Endothelial cell of umbilical vein (primary cell): Measurements from ENCODE around the gene IPO13. TPM values are rescaled to one million over a fixed set of nuclear protein-coding genes. Genes with fewer than 3 reads are reported as not detected.

Experiments used
- BruUV-seq: library from RNA; stranded (reverse); fragments of 400-500 nt; replicated peaks from 2 replicates; lab custom pipeline; 2021; lab: Mats Ljungman, UMichigan
- CTCF ChIA-PET: fragments of 300-600, 350-600 bp; sonication (Branson Sonifier 250); formaldehyde crosslinking; loops from one replicate; lab custom pipeline; 2021; ENCODE audit warnings: antibody characterized with exemption, inconsistent platforms; lab: Charles Lee
- POLR2A ChIA-PET: fragments of 300-600, 350-600 bp; sonication (Branson Sonifier 250); formaldehyde crosslinking; loops from one replicate; lab custom pipeline; 2021; ENCODE audit warnings: antibody characterized with exemption, inconsistent platforms; lab: Charles Lee
- DNase-seq: peaks from one replicate; pipeline ENCODE4 v3.0.0-alpha.2; 2011; ENCODE audit warnings: low read depth, low spot score
- FAIRE-seq: peaks from 2 replicates; lab custom pipeline; 2011; peaks lifted over from hg19 to GRCh38; lab: Jason Lieb, UNC
- H2AFZ ChIP-seq: 2 replicates; pipeline ENCODE4 v1.6.0; 2012; ENCODE audit warnings: low read depth, low read length, control low read depth, inconsistent platforms
- H3K27ac ChIP-seq: 2 replicates; pipeline ENCODE4 v1.5.1; 2011; ENCODE audit warnings: low read depth, mild to moderate bottlenecking, control low read depth, low read length, moderate library complexity; ENCODE audit not compliant: insufficient read depth
- H3K27me3 ChIP-seq, 2 experiments: 2 replicates each; pipeline versions ENCODE4 v1.6.0 to v1.6.1; 2011; ENCODE audit warnings: low read length in 2 of 2, mixed read lengths in 1 of 2; ENCODE audit not compliant: control insufficient read depth in 2 of 2, insufficient read depth in 2 of 2
- H3K36me3 ChIP-seq, 2 experiments: 2 replicates in 1 of 2; 3 replicates in 1 of 2; pipeline ENCODE4 v1.5.1; 2011; ENCODE audit warnings: low read length in 2 of 2, mild to moderate bottlenecking in 1 of 2, moderate library complexity in 1 of 2; ENCODE audit not compliant: control insufficient read depth in 2 of 2, insufficient read depth in 2 of 2; ENCODE audit errors: extremely low read depth in 1 of 2
- H3K4me1 ChIP-seq: 3 replicates; pipeline ENCODE4 v1.5.1; 2011; ENCODE audit warnings: mild to moderate bottlenecking, low read length; ENCODE audit not compliant: control insufficient read depth, insufficient read depth; ENCODE audit errors: extremely low read depth
- H3K4me2 ChIP-seq: 2 replicates; pipeline ENCODE4 v1.6.1; 2011; ENCODE audit warnings: low read length, control low read depth, mixed read lengths; ENCODE audit not compliant: insufficient read depth
- H3K4me3 ChIP-seq, 3 experiments: fragments of 200-600 bp in 1 of 3; sonication (generic), shearing (Covaris generic) in 1 of 3; replicated peaks in 1 of 3; 2 replicates each; pipeline ENCODE4 v1.5.1; 2011 to 2016; ENCODE audit warnings: control low read depth in 3 of 3, low read length in 3 of 3, mild to moderate bottlenecking in 2 of 3, inconsistent platforms in 1 of 3, low read depth in 1 of 3, moderate library complexity in 1 of 3; ENCODE audit not compliant: insufficient read depth in 1 of 3
- H3K79me2 ChIP-seq: 2 replicates; pipeline ENCODE4 v1.6.0; 2012; ENCODE audit warnings: low read length, inconsistent platforms; ENCODE audit not compliant: control insufficient read depth, insufficient read depth
- H3K9ac ChIP-seq: replicated peaks from 2 replicates; pipeline ENCODE3; 2011; ENCODE audit warnings: low read length, control low read depth; ENCODE audit not compliant: insufficient read depth; ENCODE audit errors: extremely low read depth
- H3K9me1 ChIP-seq: replicated peaks from 3 replicates; pipeline ENCODE4 v1.6.0; 2011; ENCODE audit warnings: mild to moderate bottlenecking, low read length; ENCODE audit not compliant: control insufficient read depth, insufficient read depth; ENCODE audit errors: extremely low read depth
- H3K9me3 ChIP-seq: replicated peaks from 2 replicates; pipeline ENCODE4 v1.5.1; 2012; ENCODE audit warnings: low read length, inconsistent platforms; ENCODE audit not compliant: control insufficient read depth, insufficient read depth
- H4K20me1 ChIP-seq: replicated peaks from 2 replicates; pipeline ENCODE3; 2011; ENCODE audit warnings: mild to moderate bottlenecking, low read length; ENCODE audit not compliant: control insufficient read depth, insufficient read depth; ENCODE audit errors: extremely low read depth
- EZH2 ChIP-seq: IDR thresholded peaks from 2 replicates; pipeline ENCODE4 v1.6.1; 2012; ENCODE audit warnings: borderline replicate concordance, low read depth, mild to moderate bottlenecking, moderate library complexity, low read length, inconsistent platforms; ENCODE audit not compliant: severe bottlenecking
- FOS ChIP-seq: IDR thresholded peaks from 2 replicates; pipeline ENCODE4 v1.6.1; 2011; ENCODE audit warnings: mild to moderate bottlenecking, low read length, moderate library complexity, borderline replicate concordance; ENCODE audit not compliant: insufficient read depth
- GATA2 ChIP-seq: IDR thresholded peaks from 2 replicates; pipeline ENCODE4 v1.7.0; 2011; ENCODE audit warnings: low read depth, mild to moderate bottlenecking, moderate library complexity, mixed read lengths, low read length; ENCODE audit not compliant: insufficient read length, insufficient read depth
- JUN ChIP-seq: IDR thresholded peaks from 2 replicates; pipeline ENCODE4 v1.6.1; 2011; ENCODE audit warnings: borderline replicate concordance, low read depth; ENCODE audit not compliant: insufficient read length, insufficient read depth
- POLR2A ChIP-seq: IDR thresholded peaks from 2 replicates; pipeline ENCODE4 v1.6.1; 2012; ENCODE audit warnings: low read depth, mild to moderate bottlenecking, control low read depth, low read length
- POLR2AphosphoS5 ChIP-seq: IDR thresholded peaks from 2 replicates; pipeline ENCODE4 v1.6.1; 2012; ENCODE audit warnings: low read depth, mild to moderate bottlenecking, control low read depth, low read length, moderate library complexity; ENCODE audit not compliant: insufficient read depth
- dilution Hi-C: fragments of 300-500 bp; cut with MboI; formaldehyde crosslinking; loops from one replicate; pipeline ENCODE4 v1.15.0; 2019; ENCODE audit warnings: low sequenced_read_pairs; ENCODE audit not compliant: extremely low pct_ligation_motif_present
- intact Hi-C: fragments of 100-400 bp; cut with micrococcal nuclease; formaldehyde crosslinking; loops from one replicate; pipeline ENCODE4 v1.10.0; 2022
- polyA plus RNA-seq, 4 experiments: library from polyadenylated mRNA; depleted of rRNA in 3 of 4; stranded (reverse) in 3 of 4; unstranded in 1 of 4; fragments of >200 nt; gene quantifications; 2 replicates each; pipeline versions ENCODE4 v1.2.1 to v1.2.3, GENCODE V29; 2011 to 2012; ENCODE audit warnings: missing spikeins in 1 of 4
- total RNA-seq: library from RNA; stranded (reverse); gene quantifications from 2 replicates; pipeline ENCODE4 v1.2.3, GENCODE V29; 2021
- TF ChIP-seq, protein P1 (sequence below): IDR thresholded peaks from 2 replicates; pipeline ENCODE4 v1.6.1; 2011; ENCODE audit not compliant: insufficient read depth, insufficient read length
- TF ChIP-seq, protein P2 (sequence below), 2 donors: IDR thresholded peaks; 1 replicate in 1 of 2; 2 replicates in 1 of 2; pipeline ENCODE4 v1.5.1; 2011; ENCODE audit warnings: low read length in 2 of 2, mild to moderate bottlenecking in 2 of 2, moderate library complexity in 2 of 2, control low read depth in 1 of 2, inconsistent platforms in 1 of 2, low read depth in 1 of 2; ENCODE audit not compliant: insufficient read depth in 1 of 2; ENCODE audit errors: extremely low read depth in 1 of 2

The IPO13 gene
- total and polyA plus RNA-seq, 2 donors (not counting 3 experiments of a cell fraction or from before 2014, with no cell fraction given) = 28.9 to 29.3 TPM

DNA sequence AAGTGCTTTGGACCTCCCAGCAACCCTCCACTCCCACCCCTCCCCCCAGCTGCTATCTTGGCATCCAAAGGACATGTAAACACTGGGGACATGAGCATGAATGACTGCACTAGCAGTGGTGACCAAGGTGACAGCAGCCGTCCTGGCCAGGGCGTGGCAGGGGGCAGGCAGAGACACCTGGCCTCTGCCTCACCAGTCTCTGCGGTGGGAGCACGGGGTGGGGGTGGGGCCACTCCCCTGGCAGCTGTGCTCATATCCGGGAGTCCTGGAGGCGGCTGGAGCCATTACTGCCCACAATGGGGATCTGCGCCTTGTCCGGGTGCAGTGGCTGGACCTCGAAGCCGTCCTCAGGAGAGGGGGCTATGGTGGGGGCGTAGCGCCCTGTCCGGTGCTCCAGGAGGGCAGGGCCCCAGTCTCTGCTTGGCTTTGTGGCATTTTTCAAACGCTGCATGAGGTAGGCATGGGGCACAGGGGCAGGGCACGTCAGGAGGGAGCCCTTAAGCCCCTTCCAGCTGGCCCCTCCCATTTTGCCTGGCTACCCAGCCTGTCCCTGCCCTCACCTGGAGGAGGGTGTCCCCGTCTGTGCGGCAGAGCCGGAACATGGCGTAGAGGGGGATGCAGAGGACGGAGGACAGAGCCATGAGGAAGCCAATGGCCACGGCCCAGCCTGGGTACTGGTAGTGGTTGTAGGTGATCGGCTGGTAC lies 50.7 kb downstream of the IPO13 start:
- no peak for TF ChIP-seq POLR2A
- no peak for TF ChIP-seq GATA2
- TF ChIP-seq POLR2AphosphoS5 = no peak
- no peak for TF ChIP-seq FOS
- TF ChIP-seq, protein P1, sequence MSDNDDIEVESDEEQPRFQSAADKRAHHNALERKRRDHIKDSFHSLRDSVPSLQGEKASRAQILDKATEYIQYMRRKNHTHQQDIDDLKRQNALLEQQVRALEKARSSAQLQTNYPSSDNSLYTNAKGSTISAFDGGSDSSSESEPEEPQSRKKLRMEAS = no peak
- TF ChIP-seq, protein P2, sequence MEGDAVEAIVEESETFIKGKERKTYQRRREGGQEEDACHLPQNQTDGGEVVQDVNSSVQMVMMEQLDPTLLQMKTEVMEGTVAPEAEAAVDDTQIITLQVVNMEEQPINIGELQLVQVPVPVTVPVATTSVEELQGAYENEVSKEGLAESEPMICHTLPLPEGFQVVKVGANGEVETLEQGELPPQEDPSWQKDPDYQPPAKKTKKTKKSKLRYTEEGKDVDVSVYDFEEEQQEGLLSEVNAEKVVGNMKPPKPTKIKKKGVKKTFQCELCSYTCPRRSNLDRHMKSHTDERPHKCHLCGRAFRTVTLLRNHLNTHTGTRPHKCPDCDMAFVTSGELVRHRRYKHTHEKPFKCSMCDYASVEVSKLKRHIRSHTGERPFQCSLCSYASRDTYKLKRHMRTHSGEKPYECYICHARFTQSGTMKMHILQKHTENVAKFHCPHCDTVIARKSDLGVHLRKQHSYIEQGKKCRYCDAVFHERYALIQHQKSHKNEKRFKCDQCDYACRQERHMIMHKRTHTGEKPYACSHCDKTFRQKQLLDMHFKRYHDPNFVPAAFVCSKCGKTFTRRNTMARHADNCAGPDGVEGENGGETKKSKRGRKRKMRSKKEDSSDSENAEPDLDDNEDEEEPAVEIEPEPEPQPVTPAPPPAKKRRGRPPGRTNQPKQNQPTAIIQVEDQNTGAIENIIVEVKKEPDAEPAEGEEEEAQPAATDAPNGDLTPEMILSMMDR (IDR thresholded peaks at IDR 0.05; ENCODE audit: extremely low read depth in 1 of 2, insufficient read depth in 1 of 2, low read depth in 1 of 2, low read length in 2 of 2) = no peak
- TF ChIP-seq JUN = no peak
- TF ChIP-seq EZH2 = no peak
- no peaks in the 10 kb centered on the region for H3K27me3 ChIP-seq
- no peaks in the 10 kb centered on the region for H3K36me3 ChIP-seq
- no TSS peak for BruUV-seq
- no peak overlapping the region for H3K9ac ChIP-seq
- no peak overlapping the region for H3K27ac ChIP-seq
- CTCF ChIA-PET = no interaction called here
- no peak overlapping the region for H3K4me3 ChIP-seq
- no peak overlapping the region for H2AFZ ChIP-seq
- dilution Hi-C loops = no loop called here
- no peak overlapping the region for H3K4me2 ChIP-seq
- no peaks in the 10 kb centered on the region for H4K20me1 ChIP-seq
- no peak for DNase-seq
- no peaks in the 10 kb centered on the region for H3K79me2 ChIP-seq
- no peak for FAIRE-seq
- H3K9me1 ChIP-seq = no peaks in the 10 kb centered on the region
- POLR2A ChIA-PET = no interaction called here
- H3K4me1 ChIP-seq = peaks cover under 1% of the 10 kb centered on the region
- H3K9me3 ChIP-seq = no peaks in the 10 kb centered on the region
- intact Hi-C loops = no loop called here
